Chondrocyte (in vitro differentiated cells): Measurements from ENCODE around the gene POLR2M. TPM values are rescaled to one million over a fixed set of nuclear protein-coding genes. Genes with fewer than 3 reads are reported as not detected.

Experiments used
- DNase-seq: peaks from one replicate; pipeline ENCODE4 v3.0.0; 2021; ENCODE audit warnings: mixed read lengths, low spot score
- H3K27ac Mint-ChIP-seq: one replicate; pipeline ENCODE4 v1.8.0; 2021; ENCODE audit warnings: mild to moderate bottlenecking, moderate library complexity, mixed read lengths; ENCODE audit not compliant: unreplicated experiment
- H3K27me3 Mint-ChIP-seq: 2 replicates; pipeline ENCODE4 v1.8.0; 2021; ENCODE audit warnings: low read depth, mixed read lengths
- H3K36me3 Mint-ChIP-seq: 2 replicates; pipeline ENCODE4 v1.8.0; 2021; ENCODE audit warnings: low read depth, mixed read lengths
- H3K4me1 Mint-ChIP-seq: 2 replicates; pipeline ENCODE4 v1.8.0; 2021; ENCODE audit warnings: low read depth, mild to moderate bottlenecking, mixed read lengths
- H3K4me3 Mint-ChIP-seq: one replicate; pipeline ENCODE4 v1.8.0; 2021; ENCODE audit warnings: mild to moderate bottlenecking, moderate library complexity, mixed read lengths; ENCODE audit not compliant: unreplicated experiment
- H3K9me3 Mint-ChIP-seq: 2 replicates; pipeline ENCODE4 v1.8.0; 2021; ENCODE audit warnings: low read depth, mixed read lengths
- CTCF ChIP-seq: fragments of 200-600 bp; sonication (generic); IDR thresholded peaks from 2 replicates; pipeline ENCODE4 v1.5.0; 2021; ENCODE audit warnings: antibody characterized with exemption, mild to moderate bottlenecking, moderate library complexity
- total RNA-seq: library from RNA; stranded (reverse); gene quantifications from 3 replicates; pipeline ENCODE4 v1.2.1, GENCODE V29; 2021

POLR2M gene
- total RNA-seq, 1 donor from 2014 or later, result 88.3 TPM

- Mint-ChIP-seq H3K4me1 (peaks cover 63% of the 10 kb centered on the region), H3K27ac (peak overlapping the region; percentile 66), H3K9me3 (no peaks in the 10 kb centered on the region), H3K4me3 (no peak overlapping the region), H3K36me3 (no peaks in the 10 kb centered on the region), H3K27me3 (no peaks in the 10 kb centered on the region)
- no peak for DNase-seq
- no peak for TF ChIP-seq CTCF
Observed at GRCh38 chr15:57691082-57691481, 15.4 kb upstream of the POLR2M start.

- no peak for TF ChIP-seq CTCF
- Mint-ChIP-seq H3K4me3 (peak overlapping the region; percentile 24), H3K36me3 (no peaks in the 10 kb centered on the region), H3K27ac (peak overlapping the region; percentile 82), H3K27me3 (no peaks in the 10 kb centered on the region), H3K9me3 (no peaks in the 10 kb centered on the region), H3K4me1 (peaks cover 71% of the 10 kb centered on the region)
- DNase-seq, result no peak
Observed at GRCh38 chr15:57692709-57693108, 13.8 kb upstream of the POLR2M start.

GRCh38 chr15:57694279-57694678 is 12.2 kb upstream of the POLR2M start:
- no peak for TF ChIP-seq CTCF
- no peaks in the 10 kb centered on the region for H3K36me3 Mint-ChIP-seq
- H3K4me3 Mint-ChIP-seq, result no peak overlapping the region
- DNase-seq, result no peak
- H3K27me3 Mint-ChIP-seq, result no peaks in the 10 kb centered on the region
- no peaks in the 10 kb centered on the region for H3K9me3 Mint-ChIP-seq
- H3K4me1 Mint-ChIP-seq, result peaks cover 79% of the 10 kb centered on the region
- H3K27ac Mint-ChIP-seq, result no peak overlapping the region

GRCh38 chr15:57696146-57696545 is 10.4 kb upstream of the POLR2M start:
- peaks cover 69% of the 10 kb centered on the region for H3K4me1 Mint-ChIP-seq

GRCh38 chr15:57697588-57697987 is 8.9 kb upstream of the POLR2M start:
- DNase-seq, result no peak
- Mint-ChIP-seq H3K4me3 (no peak overlapping the region), H3K4me1 (peaks cover 54% of the 10 kb centered on the region), H3K36me3 (no peaks in the 10 kb centered on the region), H3K27ac (peak overlapping the region; percentile 73), H3K27me3 (no peaks in the 10 kb centered on the region), H3K9me3 (no peaks in the 10 kb centered on the region)
- no peak for TF ChIP-seq CTCF

More at GRCh38 chr15:57696146-57696545, 10.4 kb upstream of the POLR2M start:
- Mint-ChIP-seq H3K36me3 (no peaks in the 10 kb centered on the region), H3K4me3 (no peak overlapping the region), H3K9me3 (no peaks in the 10 kb centered on the region), H3K27me3 (no peaks in the 10 kb centered on the region), H3K27ac (peak overlapping the region; percentile 46)
- TF ChIP-seq CTCF, result no peak
- DNase-seq, result no peak
